ENCODE results near the gene CDH13. TPM values are rescaled to one million over a fixed set of nuclear protein-coding genes. Genes with fewer than 3 reads are reported as not detected.

Gene CDH13
- total RNA-seq, 1 donor, result 102 TPM

GRCh38 chr16:83630979-83631378, 1004.2 kb downstream of the CDH13 start:
- Histone ChIP-seq H3K79me2 (ENCODE audit: insufficient read depth, low read length) (no peaks in the 10 kb centered on the region), H3K27me3 (ENCODE audit: insufficient read depth, low read length) (no peaks in the 10 kb centered on the region), H3K4me2 (ENCODE audit: insufficient read depth, low read length) (no peak overlapping the region), H2AFZ (ENCODE audit: low read length) (no peak overlapping the region), H3K4me3 (ENCODE audit: insufficient read depth, low read length) (no peak overlapping the region), H3K36me3 (ENCODE audit: insufficient read depth, low read length) (no peaks in the 10 kb centered on the region), H4K20me1 (ENCODE audit: insufficient read depth, low read length) (no peaks in the 10 kb centered on the region), H3K27ac (ENCODE audit: low read depth, low read length) (no peak overlapping the region), H3K4me1 (ENCODE audit: insufficient read depth, low read length) (no peaks in the 10 kb centered on the region), H3K9me3 (ENCODE audit: low read depth, low read length) (no peaks in the 10 kb centered on the region)
- no peak for TF ChIP-seq CTCF (IDR thresholded peaks at IDR 0.05; ENCODE audit: extremely low read depth, low read depth, low read length)
- DNase-seq (ENCODE audit: insufficient read length, low spot score, missing footprints), result no peak

DNA sequence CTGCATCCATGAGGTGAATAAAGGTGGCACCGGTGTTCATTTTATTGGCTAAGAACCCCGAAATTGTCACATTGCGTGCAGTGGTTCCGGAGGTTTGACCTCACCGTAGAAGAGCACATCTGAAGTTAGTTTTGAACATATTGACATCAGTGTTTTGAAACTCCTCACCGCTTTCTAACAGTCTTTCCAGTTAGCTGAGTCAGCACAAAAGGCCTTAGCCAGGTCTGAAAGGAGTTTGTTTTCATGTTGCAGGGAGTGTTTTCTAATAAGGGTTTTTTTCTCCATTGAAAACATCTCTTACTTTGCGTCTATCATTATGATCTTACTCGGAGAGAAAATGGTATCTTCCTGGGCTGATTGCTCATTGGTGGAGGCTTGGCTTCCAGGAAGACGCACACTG, 1006.5 kb downstream of the CDH13 start:
- Histone ChIP-seq H3K4me1 (ENCODE audit: insufficient read depth, low read length) (no peaks in the 10 kb centered on the region), H4K20me1 (ENCODE audit: insufficient read depth, low read length) (no peaks in the 10 kb centered on the region), H3K9me3 (ENCODE audit: low read depth, low read length) (no peaks in the 10 kb centered on the region), H2AFZ (ENCODE audit: low read length) (no peak overlapping the region), H3K4me2 (ENCODE audit: insufficient read depth, low read length) (no peak overlapping the region), H3K27ac (ENCODE audit: low read depth, low read length) (no peak overlapping the region), H3K27me3 (ENCODE audit: insufficient read depth, low read length) (no peaks in the 10 kb centered on the region), H3K4me3 (ENCODE audit: insufficient read depth, low read length) (no peak overlapping the region), H3K79me2 (ENCODE audit: insufficient read depth, low read length) (no peaks in the 10 kb centered on the region), H3K36me3 (ENCODE audit: insufficient read depth, low read length) (no peaks in the 10 kb centered on the region)
- DNase-seq (ENCODE audit: insufficient read length, low spot score, missing footprints), result no peak
- TF ChIP-seq CTCF (IDR thresholded peaks at IDR 0.05; ENCODE audit: extremely low read depth, low read depth, low read length), result no peak

DNA sequence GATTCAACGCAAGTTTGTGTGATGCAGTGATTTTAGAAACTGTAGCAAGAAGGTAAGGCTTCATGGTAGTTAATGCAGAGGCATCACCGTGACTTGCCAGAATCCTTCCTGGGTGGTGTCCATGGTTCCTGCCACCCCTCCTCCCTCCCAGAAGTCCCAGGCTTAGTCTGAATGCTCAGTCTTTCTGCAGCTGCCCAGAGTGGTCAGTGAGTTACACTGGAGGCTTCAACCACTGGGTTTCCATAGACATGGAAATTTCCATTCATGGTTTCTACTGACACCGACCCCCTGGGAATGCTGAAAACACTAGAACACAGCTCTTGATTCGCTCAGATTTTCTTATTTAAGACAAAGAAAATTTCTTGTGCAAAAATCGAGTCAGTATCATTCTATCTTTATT, 1021.6 kb downstream of the CDH13 start:
- H3K4me1 ChIP-seq (ENCODE audit: insufficient read depth, low read length), result no peaks in the 10 kb centered on the region
- TF ChIP-seq CTCF (IDR thresholded peaks at IDR 0.05; ENCODE audit: extremely low read depth, low read depth, low read length), result no peak
- no peaks in the 10 kb centered on the region for H4K20me1 ChIP-seq (ENCODE audit: insufficient read depth, low read length)
- DNase-seq (ENCODE audit: insufficient read length, low spot score, missing footprints), result no peak
- no peaks in the 10 kb centered on the region for H3K79me2 ChIP-seq (ENCODE audit: insufficient read depth, low read length)
- H3K27me3 ChIP-seq (ENCODE audit: insufficient read depth, low read length), result no peaks in the 10 kb centered on the region
- no peak overlapping the region for H3K27ac ChIP-seq (ENCODE audit: low read depth, low read length)
- no peak overlapping the region for H3K4me2 ChIP-seq (ENCODE audit: insufficient read depth, low read length)
- H3K36me3 ChIP-seq (ENCODE audit: insufficient read depth, low read length), result no peaks in the 10 kb centered on the region
- no peaks in the 10 kb centered on the region for H3K9me3 ChIP-seq (ENCODE audit: low read depth, low read length)
- no peak overlapping the region for H2AFZ ChIP-seq (ENCODE audit: low read length)
- no peak overlapping the region for H3K4me3 ChIP-seq (ENCODE audit: insufficient read depth, low read length)

GRCh38 chr16:83651871-83652270, 1025.1 kb downstream of the CDH13 start:
- no peak for TF ChIP-seq CTCF (IDR thresholded peaks at IDR 0.05; ENCODE audit: extremely low read depth, low read depth, low read length)
- Histone ChIP-seq H3K27me3 (ENCODE audit: insufficient read depth, low read length) (no peaks in the 10 kb centered on the region), H3K79me2 (ENCODE audit: insufficient read depth, low read length) (no peaks in the 10 kb centered on the region), H3K36me3 (ENCODE audit: insufficient read depth, low read length) (no peaks in the 10 kb centered on the region), H3K4me2 (ENCODE audit: insufficient read depth, low read length) (no peak overlapping the region), H4K20me1 (ENCODE audit: insufficient read depth, low read length) (no peaks in the 10 kb centered on the region), H3K9me3 (ENCODE audit: low read depth, low read length) (no peaks in the 10 kb centered on the region), H3K4me1 (ENCODE audit: insufficient read depth, low read length) (peaks cover 3% of the 10 kb centered on the region), H3K27ac (ENCODE audit: low read depth, low read length) (no peak overlapping the region), H2AFZ (ENCODE audit: low read length) (no peak overlapping the region), H3K4me3 (ENCODE audit: insufficient read depth, low read length) (no peak overlapping the region)
- DNase-seq (ENCODE audit: insufficient read length, low spot score, missing footprints), result no peak
